H1 (cell line): ENCODE data around the gene DHRS7C. TPM values are rescaled to one million over a fixed set of nuclear protein-coding genes. Genes with fewer than 3 reads are reported as not detected.

ENCODE experiments used
- CTCF ChIA-PET: fragments of 300-600 bp; sonication (Branson Sonifier 250); formaldehyde crosslinking; loops from one replicate; lab custom pipeline; 2021; ENCODE audit not compliant: partially characterized antibody; lab: Charles Lee
- POLR2A ChIA-PET: fragments of 300-600 bp; sonication (Branson Sonifier 250); formaldehyde crosslinking; loops from one replicate; lab custom pipeline; 2021; ENCODE audit warnings: inconsistent platforms; ENCODE audit not compliant: partially characterized antibody; lab: Charles Lee
- DNase-seq, 2 experiments: peaks; one replicate each; pipeline versions ENCODE4 v3.0.0 to v3.0.0-alpha.2; 2010 to 2022; ENCODE audit warnings: low spot score in 2 of 2, low read depth in 1 of 2, mixed read lengths in 1 of 2
- FAIRE-seq: peaks from 2 replicates; lab custom pipeline; 2011; peaks lifted over from hg19 to GRCh38; lab: Jason Lieb, UNC
- H2AFZ ChIP-seq: 2 replicates; pipeline ENCODE4 v1.8.1; 2012; ENCODE audit warnings: low read length, inconsistent platforms
- H2AK5ac ChIP-seq: 2 replicates; pipeline ENCODE4 v1.6.1; 2013; ENCODE audit warnings: low read depth, low read length
- H2BK120ac ChIP-seq: replicated peaks from 2 replicates; pipeline ENCODE3; 2013; ENCODE audit warnings: low read depth, low read length, inconsistent platforms
- H2BK12ac ChIP-seq: 2 replicates; pipeline ENCODE4 v1.6.1; 2013; ENCODE audit warnings: low read depth, low read length
- H2BK15ac ChIP-seq: 2 replicates; pipeline ENCODE4 v1.6.1; 2013; ENCODE audit warnings: low read length
- H2BK20ac ChIP-seq: 2 replicates; pipeline ENCODE4 v1.6.1; 2013; ENCODE audit warnings: low read length
- H2BK5ac ChIP-seq: 2 replicates; pipeline ENCODE4 v1.6.1; 2013; ENCODE audit warnings: low read depth, low read length
- H3K14ac ChIP-seq: 2 replicates; pipeline ENCODE4 v1.6.1; 2013; ENCODE audit warnings: inconsistent platforms; ENCODE audit not compliant: insufficient read length
- H3K18ac ChIP-seq: 2 replicates; pipeline ENCODE4 v1.6.1; 2013; ENCODE audit warnings: low read length; ENCODE audit errors: extremely low read depth
- H3K23ac ChIP-seq: 2 replicates; pipeline ENCODE4 v1.6.1; 2013; ENCODE audit warnings: inconsistent platforms; ENCODE audit not compliant: insufficient read length
- H3K23me2 ChIP-seq: 2 replicates; pipeline ENCODE4 v1.6.1; 2013; ENCODE audit warnings: low read depth, low read length
- H3K27ac ChIP-seq: 2 replicates; pipeline ENCODE4 v1.6.1; 2011; ENCODE audit warnings: low read depth, low read length, inconsistent platforms
- H3K27me3 ChIP-seq, 4 experiments: replicated peaks in 1 of 4; 1 replicate in 1 of 4; 2 replicates in 3 of 4; pipeline versions ENCODE4 v1.6.1 to v1.8.1; 2011 to 2013; ENCODE audit warnings: low read length in 3 of 4, mild to moderate bottlenecking in 3 of 4, inconsistent platforms in 2 of 4, mixed read lengths in 2 of 4, moderate library complexity in 1 of 4; ENCODE audit not compliant: control insufficient read depth in 3 of 4, insufficient read depth in 3 of 4; ENCODE audit errors: extremely low read depth in 1 of 4
- H3K36me3 ChIP-seq, 4 experiments: 2 replicates each; pipeline versions ENCODE4 v1.6.1 to v1.8.1; 2011 to 2013; ENCODE audit warnings: mild to moderate bottlenecking in 4 of 4, low read length in 3 of 4, moderate library complexity in 2 of 4, control low read depth in 1 of 4, inconsistent platforms in 1 of 4; ENCODE audit not compliant: insufficient read depth in 4 of 4, control insufficient read depth in 2 of 4
- H3K4ac ChIP-seq: replicated peaks from 2 replicates; pipeline ENCODE3; 2013; ENCODE audit warnings: low read length, low read depth, mixed read lengths, inconsistent platforms; ENCODE audit not compliant: insufficient read length
- H3K4me1 ChIP-seq, 4 experiments: replicated peaks in 1 of 4; 1 replicate in 1 of 4; 2 replicates in 3 of 4; pipeline versions ENCODE4 v1.6.1 to v1.8.1; 2011 to 2013; ENCODE audit warnings: low read length in 3 of 4, inconsistent platforms in 2 of 4, mixed read lengths in 1 of 4; ENCODE audit not compliant: insufficient read depth in 4 of 4, control insufficient read depth in 3 of 4
- H3K4me2 ChIP-seq, 2 experiments: 2 replicates each; pipeline versions ENCODE4 v1.6.1 to v1.8.1; 2011 to 2013; ENCODE audit warnings: low read depth in 2 of 2, low read length in 2 of 2, control low read depth in 1 of 2, inconsistent platforms in 1 of 2, mild to moderate bottlenecking in 1 of 2; ENCODE audit not compliant: insufficient read depth in 1 of 2
- H3K4me3 ChIP-seq, 4 experiments: fragments of 200-600, 300-600 bp in 1 of 4; sonication (generic), shearing (Covaris generic), sonication (Bioruptor Twin) in 1 of 4; 2 replicates each; pipeline versions ENCODE4 v1.5.1 to v1.8.1; 2011 to 2016; ENCODE audit warnings: low read length in 4 of 4, low read depth in 3 of 4, control low read depth in 2 of 4, inconsistent platforms in 2 of 4, mild to moderate bottlenecking in 2 of 4, mixed read lengths in 1 of 4, moderate library complexity in 1 of 4; ENCODE audit not compliant: insufficient read depth in 2 of 4; ENCODE audit errors: extremely low read depth in 1 of 4
- H3K56ac ChIP-seq: replicated peaks from 2 replicates; pipeline ENCODE3; 2013; ENCODE audit warnings: low read depth, mild to moderate bottlenecking, mixed read lengths, low read length, inconsistent platforms; ENCODE audit not compliant: insufficient read length
- H3K79me1 ChIP-seq: 2 replicates; pipeline ENCODE4 v1.6.1; 2013; ENCODE audit warnings: low read depth, low read length, control low read depth
- H3K79me2 ChIP-seq, 2 experiments: 2 replicates each; pipeline versions ENCODE4 v1.6.1 to v1.8.1; 2012 to 2013; ENCODE audit warnings: low read length in 2 of 2, mild to moderate bottlenecking in 2 of 2, inconsistent platforms in 1 of 2; ENCODE audit not compliant: insufficient read depth in 2 of 2, control insufficient read depth in 1 of 2
- H3K9ac ChIP-seq, 4 experiments: replicated peaks in 1 of 4; 1 replicate in 1 of 4; 2 replicates in 3 of 4; pipeline versions ENCODE4 v1.6.1 to v1.8.1; 2011 to 2013; ENCODE audit warnings: low read depth in 3 of 4, low read length in 3 of 4, control low read depth in 2 of 4, mild to moderate bottlenecking in 2 of 4, moderate library complexity in 2 of 4, inconsistent platforms in 1 of 4; ENCODE audit errors: extremely low read depth in 1 of 4
- H3K9me3 ChIP-seq, 2 experiments: 2 replicates each; pipeline versions ENCODE4 v1.6.1 to v1.8.1; 2012 to 2013; ENCODE audit warnings: mild to moderate bottlenecking in 2 of 2, moderate library complexity in 2 of 2, control low read depth in 1 of 2, inconsistent platforms in 1 of 2, low read depth in 1 of 2, low read length in 1 of 2, mixed read lengths in 1 of 2; ENCODE audit not compliant: insufficient read depth in 2 of 2
- H4K20me1 ChIP-seq, 2 experiments: replicated peaks in 1 of 2; 2 replicates each; pipeline versions ENCODE3 to v1.8.1; 2011 to 2013; ENCODE audit warnings: inconsistent platforms in 2 of 2, low read length in 2 of 2, mild to moderate bottlenecking in 1 of 2; ENCODE audit not compliant: insufficient read depth in 2 of 2, control insufficient read depth in 1 of 2
- H4K5ac ChIP-seq: 2 replicates; pipeline ENCODE4 v1.6.1; 2013; ENCODE audit warnings: low read length, low read depth, mixed read lengths, inconsistent platforms; ENCODE audit not compliant: insufficient read length
- H4K8ac ChIP-seq: 2 replicates; pipeline ENCODE4 v1.8.0; 2013; ENCODE audit warnings: mild to moderate bottlenecking, moderate library complexity, low read length, inconsistent platforms; ENCODE audit not compliant: insufficient read depth; ENCODE audit errors: extremely low read depth
- H4K91ac ChIP-seq: replicated peaks from 2 replicates; pipeline ENCODE3; 2013; ENCODE audit warnings: low read length, mixed read lengths, inconsistent platforms; ENCODE audit not compliant: insufficient read length
- ASH2L ChIP-seq: fragments of 200-600, 300-600 bp; sonication (generic); IDR thresholded peaks from one replicate; pipeline ENCODE4 v1.7.1; 2017; ENCODE audit warnings: low read length
- EP300 ChIP-seq, 2 experiments: IDR thresholded peaks; 1 replicate in 1 of 2; 2 replicates in 1 of 2; pipeline ENCODE4 v1.6.1; 2011 to 2012; ENCODE audit warnings: low read depth in 2 of 2, low read length in 2 of 2, mild to moderate bottlenecking in 2 of 2, borderline replicate concordance in 1 of 2, inconsistent platforms in 1 of 2, moderate library complexity in 1 of 2
- GABPA ChIP-seq: IDR thresholded peaks from 2 replicates; pipeline ENCODE4 v1.6.1; 2011; ENCODE audit warnings: mild to moderate bottlenecking, low read length, moderate library complexity, borderline replicate concordance; ENCODE audit not compliant: insufficient read depth
- MAFK ChIP-seq: IDR thresholded peaks from 2 replicates; pipeline ENCODE4 v1.6.1; 2012; ENCODE audit warnings: low read depth, mild to moderate bottlenecking, improper control_type of control experiment, low read length
- MAX ChIP-seq: IDR thresholded peaks from 2 replicates; pipeline ENCODE4 v1.6.1; 2012; ENCODE audit warnings: inconsistent platforms
- NANOG ChIP-seq: IDR thresholded peaks from 2 replicates; pipeline ENCODE4 v1.6.1; 2011; ENCODE audit warnings: low read length, low read depth, mild to moderate bottlenecking, inconsistent platforms; ENCODE audit not compliant: insufficient read depth, poor library complexity, severe bottlenecking
- RBBP5 ChIP-seq: IDR thresholded peaks from 2 replicates; pipeline ENCODE4 v1.7.1; 2012; ENCODE audit warnings: low read depth, mild to moderate bottlenecking, inconsistent platforms, low read length, moderate library complexity, borderline replicate concordance
- SAP30 ChIP-seq: fragments of 300-600 bp; sonication (generic); IDR thresholded peaks from 2 replicates; pipeline ENCODE4 v1.7.1; 2012; ENCODE audit warnings: low read length, moderate library complexity, mild to moderate bottlenecking, inconsistent platforms; ENCODE audit not compliant: insufficient read depth, insufficient replicate concordance
- USF2 ChIP-seq: IDR thresholded peaks from 2 replicates; pipeline ENCODE4 v1.6.1; 2011; ENCODE audit warnings: low read length, improper control_type of control experiment
- WGBS, 2 experiments: shearing (Covaris generic) in 1 of 2; methylation state at CpG; one replicate each; pipeline versions ENCODE4 v1.1.6 to v1.1.7; 2013 to 2015; ENCODE audit warnings: low lambda C conversion rate in 2 of 2, mixed read lengths in 2 of 2, inconsistent platforms in 1 of 2, low coverage in 1 of 2, missing lambda C conversion rate in 1 of 2; ENCODE audit not compliant: insufficient replicate concordance in 2 of 2, insufficient coverage in 1 of 2, insufficient read length in 1 of 2; ENCODE audit errors: extremely low coverage in 1 of 2, missing lambda C conversion rate in 1 of 2; 5-methylcytosine and 5-hydroxymethylcytosine counted together
- polyA plus RNA-seq, 7 experiments: library from polyadenylated mRNA; depleted of rRNA in 3 of 7; stranded (reverse) in 5 of 7; unstranded in 2 of 7; fragments of >200 nt in 5 of 7; fragments of 200-250 nt in 2 of 7; gene quantifications; 1 replicate in 5 of 7; 2 replicates in 1 of 7; 4 replicates in 1 of 7; pipeline versions ENCODE4 v1.2.1 to v1.2.3, GENCODE V29; 2011 to 2013; ENCODE audit warnings: missing spikeins in 2 of 7, mixed read lengths in 2 of 7
- total RNA-seq: library from RNA; stranded (reverse); fragmentation: NEBNext Ultra II Directional; extraction: Animal tissue kit (Norgen Biotek cat#: 25700); gene quantifications from 2 replicates; pipeline ENCODE4 v1.2.1, GENCODE V29; 2021

DHRS7C gene
- total and polyA plus RNA-seq, 2 of the 8 experiments (the other 6 are each of a cell fraction or from before 2014, with no cell fraction given) = not detected

- Histone ChIP-seq H3K4me3 (no peak overlapping the region), H3K27me3 (no peaks in the 10 kb centered on the region), H4K5ac (no peak overlapping the region), H4K91ac (no peak overlapping the region), H3K4ac (no peak overlapping the region), H3K36me3 (no peaks in the 10 kb centered on the region), H2BK20ac (no peak overlapping the region), H3K14ac (no peak overlapping the region), H2AFZ (no peak overlapping the region), H3K9ac (no peak overlapping the region), H2BK5ac (no peak overlapping the region), H3K23ac (no peak overlapping the region), H4K20me1 (peaks cover 0 to 2% of the 10 kb centered on the region in 2 experiments), H3K4me2 (no peak overlapping the region), H2BK120ac (no peak overlapping the region), H2BK15ac (no peak overlapping the region), H3K18ac (no peak overlapping the region), H3K79me1 (no peaks in the 10 kb centered on the region), H3K9me3 (0 out of 4 replicates have a peak, but pooled peaks cover 0 to 2% of the 10 kb centered on the region in 2 experiments), H3K79me2 (no peaks in the 10 kb centered on the region), H4K8ac (no peak overlapping the region; the same call in 1 of the 2 replicates), H3K4me1 (no peaks in the 10 kb centered on the region), H3K23me2 (peaks cover 2% of the 10 kb centered on the region; the same call in 1 of the 2 replicates), H3K27ac (no peak overlapping the region), H2AK5ac (no peak overlapping the region), H2BK12ac (no peak overlapping the region), H3K56ac (no peak overlapping the region)
- DNase-seq (no peak), FAIRE-seq (no peak)
- TF ChIP-seq USF2 (no peak), GABPA (no peak), ASH2L (no peak), MAFK (no peak), NANOG (no peak), MAX (no peak), EP300 (IDR thresholded peaks at IDR 0.05; ENCODE audit: borderline replicate concordance in 1 of 2, low read depth in 2 of 2, low read length in 2 of 2) (no peak), SAP30 (no peak), RBBP5 (no peak)
- CTCF ChIA-PET = interaction anchor here (0.5 to 1.1 kb wide), 4 partner anchors 27 to 1309 kb away, joined by 3 to 5 read pairs (median 4); partner anchors contain the start of gene RCVRN
- POLR2A ChIA-PET = no interaction called here
- 90% methylated on average over 11 of the region's 11 CpGs; no CpG with 5 or more reads in 1 of the 2 experiments for WGBS, 2 experiments
Observed at GRCh38 chr17:9811537-9811936, 20.1 kb upstream of the DHRS7C start.
